ENCODE results near the gene PLAC1.

The PLAC1 gene, protein sequence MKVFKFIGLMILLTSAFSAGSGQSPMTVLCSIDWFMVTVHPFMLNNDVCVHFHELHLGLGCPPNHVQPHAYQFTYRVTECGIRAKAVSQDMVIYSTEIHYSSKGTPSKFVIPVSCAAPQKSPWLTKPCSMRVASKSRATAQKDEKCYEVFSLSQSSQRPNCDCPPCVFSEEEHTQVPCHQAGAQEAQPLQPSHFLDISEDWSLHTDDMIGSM

DNA sequence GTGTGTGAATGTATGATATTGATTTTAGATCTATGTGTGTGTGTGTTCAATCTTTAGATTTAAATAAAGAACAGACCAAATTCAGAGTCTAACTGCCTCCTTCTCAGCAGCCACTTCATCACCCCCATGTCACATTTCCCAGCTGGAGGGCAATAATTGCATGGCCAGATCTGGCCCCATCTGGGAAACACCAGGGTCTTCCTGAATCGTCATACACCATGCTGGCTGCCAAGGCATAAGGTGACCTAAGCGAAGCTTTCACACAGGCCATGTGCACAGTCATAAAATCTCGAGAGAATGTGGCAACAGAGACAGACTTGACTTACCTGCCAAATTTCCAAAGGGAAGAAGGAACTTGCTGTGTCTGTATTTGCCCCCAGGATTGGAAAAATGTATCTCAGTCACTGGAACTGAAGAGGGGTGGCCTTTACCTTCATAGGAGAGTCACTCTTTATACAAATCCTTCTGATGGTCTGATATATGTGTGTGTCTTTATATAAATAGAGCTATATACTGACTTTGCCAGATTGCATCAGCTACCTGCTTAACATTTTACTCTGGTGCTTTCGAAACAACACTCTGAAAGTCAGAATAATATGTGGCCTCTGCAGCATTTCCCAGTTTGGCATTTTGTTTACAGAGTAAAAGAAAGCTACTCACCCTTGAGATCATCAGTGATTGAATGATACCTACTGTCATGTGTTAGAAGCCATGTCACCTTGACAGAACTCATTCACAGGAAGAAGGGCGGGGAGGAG lies at the start of gene PLAC1:
TSS of gene PLAC1 (minus strand) at position 470 of the 758 bp plus-strand sequence. CDS start 91,789 bp downstream, outside the sequence.
- DNase-seq = no peak

DNA sequence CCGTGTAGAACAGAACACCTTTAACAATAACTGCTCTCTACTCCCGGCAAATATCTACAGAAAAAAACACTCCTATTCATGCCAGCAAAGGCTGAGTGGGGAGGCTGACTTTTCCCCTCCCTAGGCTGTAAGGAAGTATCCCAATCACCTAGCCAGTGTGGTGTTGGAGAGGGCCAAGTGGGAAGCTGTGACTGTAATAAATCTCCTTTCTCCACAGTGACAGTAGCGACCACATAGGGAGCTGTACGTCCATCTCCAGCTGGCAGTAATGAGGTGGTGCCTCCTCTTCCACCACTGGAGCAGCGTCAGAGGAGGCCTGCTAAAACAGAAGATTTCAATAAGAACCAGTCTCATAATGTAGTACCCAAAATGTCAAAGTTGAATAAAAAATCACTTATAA lies 47.9 kb upstream of the PLAC1 start:
- no peak for DNase-seq

DNA sequence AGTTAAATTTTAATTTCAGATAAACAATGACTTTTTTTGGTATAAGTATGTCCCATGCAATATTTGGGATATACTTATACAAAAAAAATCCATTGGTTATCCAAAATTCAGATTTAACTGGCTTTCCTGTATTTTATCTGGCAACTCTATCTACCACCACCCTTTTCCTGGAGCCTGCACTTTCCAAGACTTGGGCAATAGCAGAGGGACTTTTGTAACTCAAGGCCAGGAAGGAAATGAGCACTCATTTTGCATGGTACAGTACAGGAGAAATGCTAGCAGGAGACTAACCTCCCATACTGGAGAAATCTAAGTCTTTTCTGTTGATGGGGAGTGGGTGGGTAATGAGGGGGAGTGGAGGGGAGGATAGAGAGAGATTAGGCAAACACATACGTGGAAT lies 37.7 kb upstream of the PLAC1 start:
- no peak for DNase-seq

DNA sequence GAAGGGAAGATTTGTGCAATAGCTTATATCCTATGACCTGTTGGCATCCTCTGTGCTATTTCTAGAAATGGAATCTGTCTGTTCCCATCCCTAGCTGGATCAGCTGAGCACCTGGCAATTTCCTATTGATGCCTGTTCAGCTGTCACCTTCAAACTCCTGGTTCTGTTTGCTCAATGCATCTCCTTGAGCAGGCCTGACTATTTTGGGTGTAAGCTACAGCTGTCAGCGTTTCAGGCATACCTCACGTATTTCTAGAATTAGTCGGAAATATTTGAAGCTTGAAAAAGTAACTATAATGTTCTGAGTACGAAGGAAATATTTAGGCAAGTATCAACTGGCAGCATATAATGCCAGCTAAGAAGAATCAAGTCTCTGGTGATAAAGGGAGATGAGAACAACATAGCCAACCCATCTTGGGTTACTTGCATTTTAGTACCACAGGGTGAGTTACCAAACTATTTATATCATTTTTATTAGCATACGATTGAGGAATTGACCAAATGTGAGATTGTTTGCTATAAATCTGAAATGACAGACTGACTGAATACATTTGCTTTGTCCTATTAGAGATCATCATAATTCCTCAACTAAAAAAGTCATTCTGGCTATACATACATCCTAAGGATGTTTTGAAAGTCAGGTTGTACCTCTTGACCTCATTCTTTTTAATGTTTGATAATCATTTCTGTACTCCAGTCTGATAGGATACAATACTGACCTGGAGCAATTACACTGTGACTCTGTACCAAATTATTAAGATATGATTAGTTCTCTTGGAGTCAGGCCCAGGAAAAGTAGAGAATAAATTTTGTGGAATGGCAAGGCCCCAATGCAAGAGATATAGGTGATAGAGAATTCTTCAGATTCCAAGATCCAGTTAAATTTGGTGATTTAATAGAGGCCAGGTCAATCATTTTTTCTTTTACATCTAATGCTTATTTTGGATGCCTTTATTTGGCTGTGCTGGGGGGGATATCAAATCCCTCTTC lies 36.4 kb upstream of the PLAC1 start:
- DNase-seq = no peak

DNA sequence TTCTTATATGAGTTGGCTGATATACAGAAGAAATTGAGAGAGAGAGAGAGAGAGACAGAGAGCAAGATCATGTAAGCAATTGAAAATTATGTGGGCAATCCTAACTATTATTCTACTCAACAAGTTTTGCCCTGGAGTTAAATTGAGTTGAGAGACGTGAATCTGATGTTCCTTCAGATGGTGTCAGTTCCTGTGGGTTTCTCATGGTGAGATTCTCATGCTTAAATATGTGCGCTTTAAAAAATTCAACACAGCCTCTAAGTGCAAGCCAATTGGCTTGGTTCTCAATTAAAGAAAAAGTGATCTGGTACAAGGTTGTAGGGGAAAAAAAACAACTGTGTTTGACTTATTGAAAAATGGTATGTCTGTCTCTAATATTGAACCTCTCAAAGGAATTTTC lies 35.4 kb upstream of the PLAC1 start:
- DNase-seq = no peak

DNA sequence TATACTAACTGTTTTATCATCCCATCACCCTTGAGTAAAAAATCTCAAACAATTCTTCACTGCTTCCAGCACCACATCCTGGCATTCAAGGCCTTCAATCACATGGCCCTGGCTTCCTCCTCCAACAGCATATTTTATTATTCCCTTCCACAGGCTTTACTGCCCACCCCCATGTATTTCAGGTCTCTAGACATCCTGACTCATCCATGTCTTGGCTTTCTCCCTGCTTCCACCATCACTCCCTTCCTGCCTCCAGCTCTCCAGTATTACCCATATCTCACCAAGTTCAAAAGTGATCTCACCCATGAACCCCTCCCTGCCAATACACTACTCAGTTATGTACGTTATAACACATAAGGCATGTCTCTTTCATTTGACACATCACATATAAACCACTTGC lies 34.7 kb upstream of the PLAC1 start:
- no peak for DNase-seq

DNA sequence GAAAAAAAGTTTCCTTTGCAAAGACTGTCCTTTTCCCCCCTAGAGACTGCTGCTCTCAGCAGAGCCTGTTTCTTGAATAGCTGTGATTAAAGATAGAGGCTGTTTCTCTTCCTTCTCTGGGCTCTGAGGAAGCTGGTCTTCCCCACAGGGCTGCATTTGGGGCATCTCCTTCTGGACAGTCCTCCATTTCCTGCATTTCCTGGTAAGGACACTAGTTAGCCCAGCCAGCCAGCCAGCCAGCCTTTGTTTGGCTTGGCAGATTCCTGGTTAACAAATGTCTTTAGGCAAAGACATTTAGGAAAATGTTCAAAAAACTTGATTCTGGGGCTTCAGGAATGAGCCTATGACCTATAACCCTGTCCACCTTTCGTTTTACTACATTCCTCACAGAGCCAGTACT lies 34.0 kb upstream of the PLAC1 start:
- no peak for DNase-seq

DNA sequence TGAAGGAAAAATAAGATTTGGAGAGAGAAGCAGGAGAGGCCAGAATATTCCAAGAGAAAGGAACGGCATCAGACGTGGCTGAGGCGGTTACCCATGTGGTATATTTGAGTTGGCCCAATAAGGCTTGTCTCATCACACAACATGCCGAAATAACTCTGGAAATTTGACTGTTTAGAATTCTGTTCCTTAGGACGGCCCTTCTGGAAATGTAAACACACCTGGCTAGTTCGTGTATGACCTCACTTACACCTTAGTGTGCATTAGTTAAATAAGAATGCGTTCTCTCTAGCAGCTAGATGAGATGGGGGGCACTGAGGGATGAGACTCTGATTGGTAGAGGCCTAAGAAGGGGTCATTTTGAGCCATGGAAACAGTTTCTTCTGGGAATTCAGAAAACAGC lies 33.2 kb upstream of the PLAC1 start:
- DNase-seq = no peak

DNA sequence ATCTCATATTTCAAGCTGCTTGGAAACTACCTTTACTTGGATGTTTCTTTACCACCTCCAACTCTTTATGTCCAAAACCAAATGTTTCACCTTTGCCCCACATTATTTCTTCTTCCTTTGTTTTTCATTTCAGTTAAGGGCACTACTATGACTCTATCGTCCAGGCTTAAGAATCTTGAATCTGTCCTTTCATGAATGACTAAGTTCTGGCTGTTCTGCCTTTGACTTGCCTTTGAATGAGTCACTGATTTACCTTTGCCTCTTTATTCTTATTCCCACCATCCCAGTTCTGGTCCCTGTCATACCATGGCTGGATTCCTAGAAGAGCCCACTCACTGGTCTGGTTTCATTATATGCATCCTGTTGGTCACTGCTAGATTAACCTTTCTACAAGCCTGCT lies 30.6 kb upstream of the PLAC1 start:
- DNase-seq = no peak

DNA sequence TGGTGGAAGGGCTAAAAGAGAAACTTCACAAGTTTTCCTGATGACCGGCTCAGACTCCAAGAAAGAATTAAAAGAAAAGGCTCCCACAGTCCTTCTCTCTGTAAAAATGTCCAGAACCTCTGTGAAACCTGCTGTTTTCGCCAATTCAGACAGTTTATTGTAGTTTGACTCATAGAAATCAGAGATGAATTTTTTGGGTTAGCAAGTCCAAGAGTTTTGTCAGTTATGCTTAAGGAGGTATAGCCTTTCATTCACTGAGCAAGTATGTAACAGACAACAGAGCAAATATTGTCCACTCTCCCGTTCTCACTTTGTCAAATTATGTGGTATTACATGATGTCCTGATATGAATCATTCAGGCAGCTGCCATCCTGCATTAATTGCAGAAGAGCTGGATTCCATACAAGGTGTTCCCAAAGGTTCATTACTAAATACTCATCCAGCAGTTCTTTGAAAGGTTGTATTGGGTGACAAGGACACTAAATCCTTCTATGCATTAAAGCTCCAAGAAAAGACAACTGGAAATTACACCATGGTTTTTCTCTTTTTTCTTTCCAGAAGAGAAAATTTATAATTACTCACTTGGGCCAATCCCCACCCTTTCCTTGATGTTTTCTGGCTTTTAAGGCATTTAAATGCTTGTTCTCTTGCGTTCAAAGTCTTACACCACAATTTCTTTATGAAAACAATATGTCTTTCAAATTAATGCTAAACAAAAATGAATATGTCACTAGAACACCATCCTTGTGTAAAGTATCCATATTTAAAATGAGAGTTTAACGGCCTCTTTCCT lies 30.0 kb upstream of the PLAC1 start:
- no peak for DNase-seq

DNA sequence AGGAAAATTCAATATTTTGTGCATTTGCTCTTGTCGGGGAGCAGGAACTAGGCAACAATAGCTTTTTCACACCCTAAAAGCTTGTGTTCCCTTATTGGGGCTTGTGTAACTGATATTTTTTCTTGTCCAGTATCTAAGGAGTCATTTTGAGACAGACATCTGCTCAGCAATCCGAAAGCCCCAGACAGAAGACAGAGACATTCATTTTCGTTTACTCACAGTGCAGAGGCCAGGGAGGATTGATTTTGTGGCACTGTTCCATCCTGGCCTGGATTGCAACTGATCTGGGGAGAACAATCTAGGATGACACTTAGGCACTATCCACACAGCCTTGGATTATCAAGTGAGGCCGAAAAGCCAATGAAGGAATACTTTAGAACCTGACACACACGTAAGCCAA lies 27.4 kb upstream of the PLAC1 start:
- no peak for DNase-seq

DNA sequence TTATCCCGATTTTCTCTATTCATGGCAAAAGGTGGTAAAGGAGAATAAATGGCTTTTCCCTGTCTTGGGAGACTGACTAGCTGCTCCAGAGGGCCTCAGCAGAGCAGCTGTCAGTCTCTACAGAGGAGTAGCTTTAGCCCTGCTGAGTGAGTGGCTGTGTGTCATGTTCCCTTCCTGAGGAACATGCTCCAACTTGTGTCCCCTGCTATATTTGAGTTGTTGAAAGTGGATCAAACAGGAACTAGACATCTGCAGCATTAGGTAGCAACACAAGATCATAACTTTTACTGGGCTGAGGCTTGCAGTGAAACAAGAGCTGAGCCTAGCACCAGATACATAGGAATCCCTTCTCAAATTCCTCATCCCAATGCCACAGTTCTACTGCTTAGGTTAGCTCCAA lies 26.7 kb upstream of the PLAC1 start:
- no peak for DNase-seq

DNA sequence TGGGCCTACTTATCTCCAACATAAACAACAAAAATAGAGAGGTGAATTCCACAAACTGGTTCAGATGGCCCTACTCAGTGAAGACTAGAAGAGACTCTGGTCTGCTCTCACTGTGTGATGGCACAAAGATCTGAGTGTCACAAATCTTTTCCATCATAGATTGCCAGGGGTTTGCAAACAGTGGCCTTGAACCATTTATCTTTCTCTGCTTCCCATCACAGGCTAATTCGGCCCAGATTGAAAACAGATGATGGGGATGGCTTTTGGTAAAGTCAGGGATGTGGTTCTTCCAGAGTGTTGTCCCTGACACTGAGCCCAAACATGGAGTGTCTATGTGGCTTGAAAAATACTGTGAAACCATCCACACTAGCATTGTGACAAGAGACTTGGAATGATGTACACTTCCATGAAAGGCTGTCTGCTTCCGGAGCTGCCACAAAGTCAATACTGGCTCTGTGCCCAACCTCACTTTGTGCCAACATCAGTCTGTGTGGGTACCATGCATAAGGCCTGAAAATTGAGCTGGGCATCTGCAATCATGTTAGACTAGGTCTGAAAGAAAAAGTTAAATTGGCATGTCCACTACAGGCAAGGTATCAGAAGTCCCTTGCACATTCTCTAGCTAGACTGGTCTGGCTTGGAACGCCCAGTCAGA lies 25.2 kb upstream of the PLAC1 start:
- DNase-seq = no peak

DNA sequence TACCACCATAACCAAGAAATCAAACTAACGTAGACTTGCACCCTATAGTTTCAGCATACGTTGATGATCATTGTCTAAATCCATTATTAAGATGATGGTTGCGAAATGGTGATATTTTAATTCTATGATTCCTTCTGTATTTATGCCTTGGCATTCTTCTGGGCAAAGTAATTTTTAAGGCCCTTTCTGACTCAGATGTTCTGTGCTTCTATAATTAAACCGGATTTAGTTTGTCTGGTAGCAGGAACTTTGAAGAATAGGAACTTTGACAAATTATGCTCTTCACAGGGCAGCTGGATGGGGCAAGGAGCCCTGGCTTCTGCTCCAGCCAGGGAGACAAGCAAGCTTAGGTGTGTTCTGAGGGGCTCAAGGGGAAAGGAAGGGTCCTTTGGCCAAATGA lies 23.8 kb upstream of the PLAC1 start:
- DNase-seq = no peak

DNA sequence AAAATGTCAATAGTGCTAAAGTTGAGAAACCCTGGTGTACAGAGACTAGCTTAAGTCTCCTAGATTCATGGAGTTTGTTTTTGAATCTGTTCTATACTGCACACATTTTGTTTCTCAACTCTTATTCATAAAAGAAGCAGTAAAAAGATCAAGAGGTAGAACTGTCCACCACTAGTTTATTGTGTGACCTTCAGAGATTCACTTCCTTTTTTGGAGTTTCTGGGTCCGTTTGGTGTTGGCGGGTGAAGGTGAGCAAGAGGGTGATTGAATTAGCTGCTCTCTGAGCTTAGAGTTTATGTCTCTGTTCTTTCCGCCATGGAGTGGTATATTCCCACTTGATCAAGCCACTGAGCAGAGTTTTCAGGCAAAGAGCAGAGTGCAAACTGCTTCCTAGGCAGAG lies 21.4 kb upstream of the PLAC1 start:
- DNase-seq = no peak

DNA sequence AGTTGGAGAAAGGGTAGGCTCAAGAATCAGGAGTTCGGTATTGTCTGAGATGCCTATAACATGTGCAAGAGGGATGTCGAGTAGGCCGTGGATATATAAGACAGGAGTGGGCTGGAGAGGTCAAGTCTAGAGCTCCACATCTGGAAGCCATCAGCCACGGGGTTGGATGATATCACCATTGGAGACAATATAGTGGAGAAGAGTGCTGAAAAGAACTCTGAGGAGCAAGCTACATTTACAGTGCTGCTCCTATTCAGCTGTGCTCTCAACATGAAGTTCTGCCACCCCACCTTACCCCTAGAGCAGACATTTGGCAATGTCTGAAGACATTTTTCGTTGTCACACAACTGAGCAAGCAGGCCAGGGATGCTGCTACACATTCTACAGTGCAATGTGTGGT lies 20.9 kb upstream of the PLAC1 start:
- DNase-seq = no peak

DNA sequence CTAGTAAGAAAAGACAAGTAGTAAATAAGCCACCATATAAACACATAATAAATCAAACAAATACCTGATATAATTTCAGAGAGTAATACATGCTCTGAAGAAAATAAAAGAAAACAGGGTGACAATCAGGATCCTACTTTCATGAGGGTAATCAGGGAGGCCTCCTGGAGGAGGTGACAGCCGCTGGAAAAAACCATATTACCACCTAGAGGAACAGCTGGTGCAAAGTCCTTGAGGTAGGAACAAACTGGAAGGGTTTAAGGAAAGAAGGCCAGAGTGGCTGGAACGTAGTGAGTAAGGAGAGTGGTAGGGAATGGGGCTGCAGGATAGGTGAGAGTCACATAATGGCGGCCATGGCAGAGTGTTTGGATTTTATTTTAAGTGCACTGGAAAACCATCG lies 19.1 kb upstream of the PLAC1 start:
- no peak for DNase-seq

DNA sequence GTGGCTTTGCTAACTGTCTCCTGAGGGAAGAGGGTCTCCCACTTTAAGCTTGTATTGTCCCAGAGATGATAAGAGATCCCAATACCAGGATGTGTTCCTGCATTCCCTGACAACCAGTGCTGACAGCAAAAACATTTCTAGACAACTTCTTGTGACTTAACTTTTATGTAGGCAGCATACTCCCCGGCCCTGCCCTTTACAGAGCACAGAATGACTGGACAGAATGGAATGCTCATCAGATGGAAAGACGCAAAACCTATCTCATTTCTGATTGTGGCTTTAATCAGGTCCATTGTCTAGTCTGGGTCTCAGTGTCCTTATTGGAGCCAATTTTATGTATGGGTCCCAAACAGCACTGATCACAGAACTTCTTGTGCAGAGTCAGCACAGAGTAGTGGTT lies 18.2 kb upstream of the PLAC1 start:
- no peak for DNase-seq

DNA sequence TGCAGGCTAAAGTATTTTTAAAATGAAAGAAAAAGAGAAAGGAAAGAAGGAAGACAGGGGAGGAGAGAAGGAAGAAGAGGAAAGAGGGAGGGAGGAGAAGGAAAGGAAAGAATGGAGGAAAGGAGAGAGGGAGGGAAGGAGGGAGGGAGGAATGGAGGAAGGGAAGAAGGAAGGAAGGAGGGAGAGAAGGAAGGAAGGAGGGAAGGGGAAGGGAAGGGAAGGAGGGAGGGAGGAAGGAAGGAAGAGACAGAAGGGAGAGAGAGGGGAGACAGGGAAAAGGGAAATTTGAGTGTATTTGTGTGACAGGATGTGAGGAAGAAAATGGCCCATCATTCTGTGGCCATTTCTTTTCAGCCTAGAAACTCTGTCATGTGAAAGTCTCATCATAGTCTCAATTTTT lies 14.9 kb upstream of the PLAC1 start:
- no peak for DNase-seq

DNA sequence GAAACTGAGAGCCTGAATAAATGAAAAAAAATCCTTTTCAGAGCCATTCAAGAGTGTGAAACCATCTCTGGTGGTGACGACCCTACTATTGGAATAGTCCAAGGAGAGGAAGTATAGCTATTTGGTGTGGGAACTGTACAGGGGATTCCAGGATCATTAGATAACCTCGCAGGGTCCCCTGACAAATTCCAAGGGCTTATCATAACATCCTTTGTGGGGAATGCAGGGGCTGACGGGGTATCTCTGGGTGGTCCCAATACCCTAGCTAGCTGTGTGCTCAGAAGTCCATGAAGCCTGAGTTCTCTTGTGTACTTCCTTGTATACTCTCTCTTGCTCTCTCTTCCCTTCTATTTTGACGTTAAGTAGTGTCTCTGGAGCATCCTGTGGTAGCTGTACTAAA lies 13.8 kb upstream of the PLAC1 start:
- no peak for DNase-seq

DNA sequence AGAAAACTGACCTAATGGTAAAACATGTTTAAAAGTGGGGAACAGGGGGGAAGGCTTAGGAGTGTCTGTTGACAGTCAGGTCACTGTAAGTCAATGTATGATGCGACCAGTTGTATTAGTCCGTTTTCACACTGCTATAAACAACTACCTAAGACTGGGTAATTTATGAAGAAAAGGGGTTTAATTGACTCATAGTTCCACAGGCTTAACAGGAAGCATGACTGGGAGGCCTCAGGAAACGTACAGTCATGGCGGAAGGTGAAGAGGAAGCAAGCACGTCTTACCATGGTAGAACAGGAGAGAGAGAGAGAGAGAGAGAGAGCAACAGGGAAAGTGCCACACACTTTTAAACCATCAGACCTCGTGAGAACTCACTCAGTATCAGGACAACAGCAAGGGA lies 13.0 kb upstream of the PLAC1 start:
- DNase-seq = no peak
